HG03439 (cell line): ENCODE measurements around the gene CCDC122.
"Not testable (repeated sequence)": the region's sequence is repeated elsewhere in the genome, so short reads cannot be mapped to it uniquely, and the experiment has no call there.

Experiments used
- ATAC-seq: cut with Tn5 transposase; IDR thresholded peaks from one replicate; pipeline ENCODE4 v1.9.1; 2021; ENCODE audit warnings: mild to moderate bottlenecking, moderate library complexity; ENCODE audit not compliant: unreplicated experiment

Gene CCDC122

GRCh38 chr13:43877766-43878165 is 1.8 kb downstream of the CCDC122 start:
- no peak for ATAC-seq

GRCh38 chr13:43877326-43877725 is 2.2 kb downstream of the CCDC122 start:
- no peak for ATAC-seq

- ATAC-seq, result no peak
Measured at GRCh38 chr13:43876366-43876765, 3.2 kb downstream of the CCDC122 start.

- no peak for ATAC-seq
Measured at GRCh38 chr13:43874504-43875092, 4.9 kb downstream of the CCDC122 start.

GRCh38 chr13:43872181-43872580 is 7.4 kb downstream of the CCDC122 start:
- ATAC-seq, result no peak

- no peak for ATAC-seq
Measured at GRCh38 chr13:43865892-43866291, 13.6 kb downstream of the CCDC122 start.

GRCh38 chr13:43864921-43865320 is 14.6 kb downstream of the CCDC122 start:
- no peak for ATAC-seq

- ATAC-seq, result no peak
Measured at GRCh38 chr13:43861863-43862262, 17.7 kb downstream of the CCDC122 start.

GRCh38 chr13:43852923-43853404 is 26.6 kb downstream of the CCDC122 start:
- ATAC-seq, result no peak

GRCh38 chr13:43850873-43851272 is 28.7 kb downstream of the CCDC122 start:
- no peak for ATAC-seq

- ATAC-seq, result no peak
Measured at GRCh38 chr13:43848001-43848649, 31.4 kb downstream of the CCDC122 start.

- no peak for ATAC-seq
Measured at GRCh38 chr13:43846496-43847158, 32.9 kb downstream of the CCDC122 start.

- ATAC-seq, result no peak
Measured at GRCh38 chr13:43838909-43839308, 40.6 kb downstream of the CCDC122 start.

GRCh38 chr13:43835701-43836100 is 43.8 kb downstream of the CCDC122 start:
- ATAC-seq, result no peak

- no peak for ATAC-seq
Measured at GRCh38 chr13:43831088-43831487, 48.5 kb downstream of the CCDC122 start.

- ATAC-seq, result no peak
Measured at GRCh38 chr13:43830497-43830881, 49.1 kb downstream of the CCDC122 start.

GRCh38 chr13:43824656-43825055 is 54.9 kb downstream of the CCDC122 start:
- not testable (repeated sequence) for ATAC-seq

- ATAC-seq, result no peak
Measured at GRCh38 chr13:43822969-43823368, 56.6 kb downstream of the CCDC122 start.

- ATAC-seq, result no peak
Measured at GRCh38 chr13:43816401-43816889, 63.1 kb downstream of the CCDC122 start.

- no peak for ATAC-seq
Measured at GRCh38 chr13:43815204-43815603, 64.3 kb downstream of the CCDC122 start.

GRCh38 chr13:43808676-43809075 is 70.9 kb downstream of the CCDC122 start:
- ATAC-seq, result no peak

- no peak for ATAC-seq
Measured at GRCh38 chr13:43805681-43806128, 73.8 kb downstream of the CCDC122 start.
